ENCODE data around the gene FMNL2.

GRCh38 chr2:152445375-152445774 is 110.4 kb downstream of the FMNL2 start:
- no peak for TF ChIP-seq CTCF (IDR thresholded peaks at IDR 0.05; ENCODE audit: borderline replicate concordance, extremely low read depth, low read length, poor library complexity, severe bottlenecking)
- TF ChIP-seq EZH2 (IDR thresholded peaks at IDR 0.05; ENCODE audit: borderline replicate concordance, low read depth, low read length, severe bottlenecking), result no peak
